ENCODE results near the gene TBC1D3E.
"Not testable (repeated sequence)": the region's sequence is repeated elsewhere in the genome, so short reads cannot be mapped to it uniquely, and the experiment has no call there.

TBC1D3E gene

GRCh38 chr17:38127651-38128050, at the start of gene TBC1D3E:
Gene TBC1D3E (plus strand): TSS chr17:38127951. CDS start chr17:38129496, 1,545 bp downstream.
- not testable (repeated sequence) for DNase-seq (ENCODE audit: low spot score)

- DNase-seq (ENCODE audit: low spot score) = not testable (repeated sequence)
Observed at GRCh38 chr17:38087344-38087743, 40.4 kb upstream of the TBC1D3E start.

GRCh38 chr17:38088120-38088519, 39.6 kb upstream of the TBC1D3E start:
- not testable (repeated sequence) for DNase-seq (ENCODE audit: low spot score)

GRCh38 chr17:38094059-38094694, 33.6 kb upstream of the TBC1D3E start:
- not testable (repeated sequence) for DNase-seq (ENCODE audit: low spot score)

- DNase-seq (ENCODE audit: low spot score) = not testable (repeated sequence)
Observed at GRCh38 chr17:38099262-38099661, 28.5 kb upstream of the TBC1D3E start.

GRCh38 chr17:38119829-38120228, 7.9 kb upstream of the TBC1D3E start:
- DNase-seq (ENCODE audit: low spot score) = not testable (repeated sequence)

GRCh38 chr17:38134860-38135259, 7.1 kb downstream of the TBC1D3E start:
- DNase-seq (ENCODE audit: low spot score) = not testable (repeated sequence)
